GM12878 (cell line): Measurements from ENCODE around the gene MARCHF10. TPM values are rescaled to one million over a fixed set of nuclear protein-coding genes. Genes with fewer than 3 reads are reported as not detected.

Experiments
- ATAC-seq: fragments of 200-7000 bp; cut with Tn5 transposase; 3 replicates; pipeline ENCODE4 v1.9.1; 2020; ENCODE audit warnings: mild to moderate bottlenecking, moderate library complexity
- BruUV-seq: library from RNA; stranded (reverse); fragments of 400-500 nt; replicated peaks from 2 replicates; lab custom pipeline; 2021; lab: Mats Ljungman, UMichigan
- CTCF ChIA-PET: fragments of 300-600 bp; sonication (Branson Sonifier 250); formaldehyde crosslinking; extraction: SDS; loops from one replicate; lab custom pipeline; 2021; ENCODE audit warnings: inconsistent platforms; lab: Yijun Ruan, JAX
- POLR2A ChIA-PET: fragments of 350-600 bp; formaldehyde crosslinking; extraction: SDS; loops from one replicate; lab custom pipeline; 2021; ENCODE audit warnings: inconsistent platforms; lab: Charles Lee
- RAD21 ChIA-PET: fragments of 300-600 bp; sonication (Branson Sonifier 250); formaldehyde crosslinking; loops from one replicate; lab custom pipeline; 2023; ENCODE audit warnings: antibody characterized with exemption; ENCODE audit not compliant: unreplicated experiment; lab: Charles Lee
- SMC1A ChIA-PET: fragments of 300-600 bp; sonication (Branson Sonifier 250); formaldehyde crosslinking; loops from one replicate; lab custom pipeline; 2023; ENCODE audit not compliant: unreplicated experiment, uncharacterized antibody; lab: Charles Lee
- DNase-seq: peaks from one replicate; pipeline ENCODE4 v3.0.0-alpha.2; 2011; ENCODE audit warnings: low read depth, low spot score
- FAIRE-seq: peaks from 3 replicates; lab custom pipeline; 2011; peaks lifted over from hg19 to GRCh38; lab: Jason Lieb, UNC
- H2AFZ ChIP-seq: 2 replicates; pipeline ENCODE4 v1.6.0; 2011; ENCODE audit warnings: low read depth, low read length, control low read depth; ENCODE audit not compliant: control insufficient read depth
- H3K27ac ChIP-seq: 2 replicates; pipeline ENCODE4 v1.5.1; 2011; ENCODE audit warnings: control low read depth; ENCODE audit not compliant: control insufficient read depth, insufficient read depth
- H3K27me3 ChIP-seq, 2 experiments: replicated peaks in 1 of 2; 2 replicates each; pipeline versions ENCODE4 v1.6.0 to v1.6.1; 2011; ENCODE audit warnings: low read length in 1 of 2; ENCODE audit not compliant: control insufficient read depth in 2 of 2, insufficient read depth in 2 of 2
- H3K36me3 ChIP-seq, 2 experiments: 2 replicates each; pipeline ENCODE4 v1.5.1; 2011; ENCODE audit warnings: low read length in 1 of 2; ENCODE audit not compliant: control insufficient read depth in 2 of 2, insufficient read depth in 2 of 2
- H3K4me1 ChIP-seq: 2 replicates; pipeline ENCODE4 v1.6.1; 2011; ENCODE audit warnings: mild to moderate bottlenecking, low read length, moderate library complexity, mixed read lengths; ENCODE audit not compliant: control insufficient read depth, insufficient read depth
- H3K4me2 ChIP-seq: 2 replicates; pipeline ENCODE4 v1.6.0; 2011; ENCODE audit warnings: control low read depth; ENCODE audit not compliant: control insufficient read depth, insufficient read depth
- H3K4me3 ChIP-seq: fragments of 200-600 bp; sonication (generic); 2 replicates; pipeline ENCODE4 v1.5.1; 2016
- H3K79me2 ChIP-seq: 2 replicates; pipeline ENCODE4 v1.6.0; 2011; ENCODE audit warnings: low read length; ENCODE audit not compliant: control insufficient read depth, insufficient read depth
- H3K9ac ChIP-seq: 2 replicates; pipeline ENCODE4 v1.8.0; 2011; ENCODE audit warnings: low read length, control low read depth, mixed read lengths; ENCODE audit not compliant: control insufficient read depth, insufficient read depth
- H3K9me3 ChIP-seq: replicated peaks from 3 replicates; pipeline ENCODE4 v1.5.1; 2011; ENCODE audit warnings: mild to moderate bottlenecking, low read length; ENCODE audit not compliant: control insufficient read depth, insufficient read depth
- H4K20me1 ChIP-seq: 2 replicates; pipeline ENCODE4 v1.6.0; 2011; ENCODE audit not compliant: control insufficient read depth, insufficient read depth
- BRCA1 ChIP-seq: IDR thresholded peaks from 2 replicates; pipeline ENCODE4 v1.6.1; 2011; ENCODE audit warnings: low read depth, low read length, improper control_type of control experiment
- CHD1 ChIP-seq: IDR thresholded peaks from 2 replicates; pipeline ENCODE4 v1.6.1; 2012; ENCODE audit warnings: low read depth, low read length, improper control_type of control experiment
- IKZF2 ChIP-seq, 2 experiments: fragments of 450-650 bp; IDR thresholded peaks; 2 replicates each; pipeline ENCODE4 v1.6.1; 2017; ENCODE audit warnings: mild to moderate bottlenecking in 2 of 2, moderate library complexity in 2 of 2
- JUNB ChIP-seq: IDR thresholded peaks from 2 replicates; pipeline ENCODE4 v1.6.1; 2016; ENCODE audit warnings: antibody characterized with exemption, mild to moderate bottlenecking
- MTA2 ChIP-seq: fragments of 450-650 bp; IDR thresholded peaks from 2 replicates; pipeline ENCODE4 v1.6.1; 2016; ENCODE audit warnings: low read depth, mild to moderate bottlenecking, moderate library complexity
- NFYA ChIP-seq: IDR thresholded peaks from 2 replicates; pipeline ENCODE4 v1.6.1; 2011; ENCODE audit warnings: low read depth, mild to moderate bottlenecking, low read length, improper control_type of control experiment, borderline replicate concordance
- SMC3 ChIP-seq: IDR thresholded peaks from 2 replicates; pipeline ENCODE4 v1.6.1; 2011; ENCODE audit warnings: low read length, improper control_type of control experiment, borderline replicate concordance
- WGBS: methylation state at CpG from one replicate; pipeline ENCODE4 v1.1.6; 2016; ENCODE audit warnings: low lambda C conversion rate; ENCODE audit not compliant: insufficient replicate concordance, insufficient coverage; ENCODE audit errors: missing lambda C conversion rate; 5-methylcytosine and 5-hydroxymethylcytosine counted together
- in situ Hi-C: fragments of 300-500 bp; cut with MboI; formaldehyde crosslinking; loops from 9 replicates; pipeline ENCODE4 v1.14.3; 2018; ENCODE audit warnings: mixed read lengths
- intact Hi-C: fragments of 100-400 bp; cut with micrococcal nuclease; formaldehyde crosslinking; loops from one replicate; pipeline ENCODE4 v1.14.2; 2022; ENCODE audit not compliant: unreplicated experiment
- polyA plus RNA-seq, 11 experiments: library from polyadenylated mRNA; depleted of rRNA in 4 of 11; unstranded in 6 of 11; stranded (reverse) in 5 of 11; fragments of >200 nt; fragmentation: Nextera tagmentation in 4 of 11; fragmentation: Illumina TruSeq in 1 of 11; extraction: Ambion mirVana in 4 of 11; extraction: Trizol in 1 of 11; gene quantifications; 1 replicate in 1 of 11; 2 replicates in 10 of 11; pipeline versions ENCODE4 v1.2.1 to v1.2.3, GENCODE V29; 2011 to 2016; ENCODE audit warnings: inconsistent platforms in 2 of 11, missing spikeins in 2 of 11, low read depth in 1 of 11
- total RNA-seq, 4 experiments: library from RNA; depleted of rRNA in 3 of 4; stranded (reverse); fragments of >200 nt in 3 of 4; fragmentation: Illumina TruSeq in 1 of 4; extraction: Trizol in 1 of 4; gene quantifications; 2 replicates each; pipeline versions ENCODE4 v1.2.1 to v1.2.3, GENCODE V29; 2013 to 2021
- TF ChIP-seq, protein P1 (sequence below): IDR thresholded peaks from 2 replicates; pipeline ENCODE4 v1.6.1; 2012; ENCODE audit warnings: low read depth, low read length, improper control_type of control experiment
- TF ChIP-seq, protein P2 (sequence below): fragments of 150-350 bp; IDR thresholded peaks from 2 replicates; pipeline ENCODE4 v1.6.1; 2014; ENCODE audit warnings: mild to moderate bottlenecking, low read depth, low read length
- TF ChIP-seq, protein P3 (sequence below): IDR thresholded peaks from 2 replicates; pipeline ENCODE4 v1.6.1; 2012; ENCODE audit warnings: low read depth, low read length, improper control_type of control experiment

The MARCHF10 gene
- total and polyA plus RNA-seq, 10 of the 15 experiments (the other 5 are each of a cell fraction or from before 2014, with no cell fraction given) = 0.11 to 0.24 TPM; not detected in 8

DNA sequence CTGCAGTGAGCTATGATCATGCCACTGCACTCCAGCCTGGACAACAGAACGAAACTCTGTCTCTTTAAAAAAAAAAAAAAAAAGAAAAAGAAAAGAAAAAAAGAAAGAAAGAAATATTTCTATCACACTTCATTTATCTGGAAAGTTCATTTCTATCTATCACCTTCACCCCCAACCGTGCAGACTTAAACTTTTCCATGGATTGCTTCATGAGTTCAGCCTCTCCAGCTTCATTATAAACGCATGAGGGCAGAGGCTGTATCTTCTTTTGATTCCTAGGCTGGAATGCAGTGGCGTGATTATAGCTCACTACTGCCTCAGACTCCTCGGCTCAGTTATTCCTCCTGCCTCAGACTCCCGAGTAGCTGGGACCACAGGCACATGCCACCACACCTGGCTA lies 152.5 kb downstream of the MARCHF10 start (continued):
- TF ChIP-seq BRCA1 (no peak), IKZF2 (IDR thresholded peaks at IDR 0.05) (no peak), NFYA (no peak), CHD1 (no peak), JUNB (no peak)
- TF ChIP-seq, protein P1, sequence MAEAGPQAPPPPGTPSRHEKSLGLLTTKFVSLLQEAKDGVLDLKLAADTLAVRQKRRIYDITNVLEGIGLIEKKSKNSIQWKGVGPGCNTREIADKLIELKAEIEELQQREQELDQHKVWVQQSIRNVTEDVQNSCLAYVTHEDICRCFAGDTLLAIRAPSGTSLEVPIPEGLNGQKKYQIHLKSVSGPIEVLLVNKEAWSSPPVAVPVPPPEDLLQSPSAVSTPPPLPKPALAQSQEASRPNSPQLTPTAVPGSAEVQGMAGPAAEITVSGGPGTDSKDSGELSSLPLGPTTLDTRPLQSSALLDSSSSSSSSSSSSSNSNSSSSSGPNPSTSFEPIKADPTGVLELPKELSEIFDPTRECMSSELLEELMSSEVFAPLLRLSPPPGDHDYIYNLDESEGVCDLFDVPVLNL = no peak
- TF ChIP-seq, protein P2, sequence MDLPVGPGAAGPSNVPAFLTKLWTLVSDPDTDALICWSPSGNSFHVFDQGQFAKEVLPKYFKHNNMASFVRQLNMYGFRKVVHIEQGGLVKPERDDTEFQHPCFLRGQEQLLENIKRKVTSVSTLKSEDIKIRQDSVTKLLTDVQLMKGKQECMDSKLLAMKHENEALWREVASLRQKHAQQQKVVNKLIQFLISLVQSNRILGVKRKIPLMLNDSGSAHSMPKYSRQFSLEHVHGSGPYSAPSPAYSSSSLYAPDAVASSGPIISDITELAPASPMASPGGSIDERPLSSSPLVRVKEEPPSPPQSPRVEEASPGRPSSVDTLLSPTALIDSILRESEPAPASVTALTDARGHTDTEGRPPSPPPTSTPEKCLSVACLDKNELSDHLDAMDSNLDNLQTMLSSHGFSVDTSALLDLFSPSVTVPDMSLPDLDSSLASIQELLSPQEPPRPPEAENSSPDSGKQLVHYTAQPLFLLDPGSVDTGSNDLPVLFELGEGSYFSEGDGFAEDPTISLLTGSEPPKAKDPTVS = no peak

DNA sequence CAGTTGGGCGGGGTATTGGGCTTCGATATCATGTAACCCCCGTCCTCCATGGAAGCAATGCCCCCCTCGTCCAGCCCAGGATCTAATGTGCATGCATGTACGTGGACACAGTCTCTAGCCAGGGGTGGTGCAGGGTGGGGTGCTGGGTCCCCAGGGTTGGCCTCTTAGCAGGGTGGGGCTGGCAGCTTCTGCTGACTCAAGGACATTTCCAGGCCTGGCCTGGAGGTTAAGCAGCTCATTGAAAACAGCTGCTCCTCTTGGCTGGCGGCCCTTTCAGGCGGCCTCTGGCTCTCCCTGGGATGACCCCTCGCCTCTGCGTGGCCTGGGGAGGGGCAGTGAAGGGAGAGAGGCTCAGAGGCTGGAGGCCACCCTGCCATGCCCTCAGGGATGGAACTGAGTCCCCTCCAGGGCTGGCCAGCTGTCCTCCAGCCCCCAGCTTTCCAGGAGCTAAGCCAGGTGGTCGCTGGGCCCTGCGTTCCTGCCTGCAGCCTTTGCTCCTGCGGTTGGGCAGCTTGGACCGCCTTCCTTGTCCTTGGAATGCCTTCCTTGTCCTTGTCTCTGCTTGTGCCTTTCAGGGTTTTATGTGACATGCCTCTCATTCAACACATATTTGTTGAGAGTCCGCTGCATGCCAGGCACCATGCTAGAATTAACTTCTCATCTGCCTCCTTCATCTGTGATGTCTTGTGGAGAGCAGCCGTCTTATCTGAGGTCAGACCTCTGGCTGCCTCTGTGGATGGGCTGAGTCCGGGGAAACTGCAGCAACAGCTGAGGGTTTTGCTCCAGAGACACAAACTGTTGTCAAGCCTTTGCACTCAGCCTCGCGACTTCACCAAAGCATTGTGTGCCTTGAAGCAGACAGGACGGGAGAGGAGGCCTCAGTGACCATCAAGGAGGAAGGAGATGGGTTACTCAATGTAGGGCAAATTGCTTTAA lies 154.0 kb downstream of the MARCHF10 start:
- POLR2A ChIA-PET = no interaction called here
- intact Hi-C loops = no loop called here

More for the DNA sequence above, 154.0 kb downstream of the MARCHF10 start:
- no peak for DNase-seq
- no TSS peak for BruUV-seq
- Histone ChIP-seq H3K36me3 (no peaks in the 10 kb centered on the region), H3K4me1 (peaks cover 16% of the 10 kb centered on the region), H3K27me3 (no peaks in the 10 kb centered on the region), H3K79me2 (no peaks in the 10 kb centered on the region), H3K27ac (no peak overlapping the region), H3K4me2 (no peak overlapping the region; the same call in 1 of the 2 replicates), H2AFZ (no peak overlapping the region), H3K9ac (no peak overlapping the region), H3K9me3 (no peaks in the 10 kb centered on the region), H4K20me1 (no peaks in the 10 kb centered on the region), H3K4me3 (no peak overlapping the region)
- SMC1A ChIA-PET = interaction anchor here (0.8 kb wide), 1 partner anchor 11 kb away, joined by 3 read pairs; no protein-coding TSS in a partner anchor
- CTCF ChIA-PET = interaction anchor here (0.7 to 1.0 kb wide), 2 partner anchors 16 to 101 kb away, joined by 3 to 4 read pairs; no protein-coding TSS in a partner anchor
- in situ Hi-C loops = no loop called here
- TF ChIP-seq MTA2 = no peak
- TF ChIP-seq, protein P3, sequence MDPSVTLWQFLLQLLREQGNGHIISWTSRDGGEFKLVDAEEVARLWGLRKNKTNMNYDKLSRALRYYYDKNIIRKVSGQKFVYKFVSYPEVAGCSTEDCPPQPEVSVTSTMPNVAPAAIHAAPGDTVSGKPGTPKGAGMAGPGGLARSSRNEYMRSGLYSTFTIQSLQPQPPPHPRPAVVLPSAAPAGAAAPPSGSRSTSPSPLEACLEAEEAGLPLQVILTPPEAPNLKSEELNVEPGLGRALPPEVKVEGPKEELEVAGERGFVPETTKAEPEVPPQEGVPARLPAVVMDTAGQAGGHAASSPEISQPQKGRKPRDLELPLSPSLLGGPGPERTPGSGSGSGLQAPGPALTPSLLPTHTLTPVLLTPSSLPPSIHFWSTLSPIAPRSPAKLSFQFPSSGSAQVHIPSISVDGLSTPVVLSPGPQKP = 0 out of 2 replicates have a peak, but pooled peaks have one; percentile 2
- 0 out of 2 replicates have a peak, but pooled peaks have one; percentile 0 for TF ChIP-seq SMC3
- RAD21 ChIA-PET = no interaction called here
- ATAC-seq = peak; percentile 9
- 82% methylated on average over 19 of the region's 19 CpGs for WGBS
- FAIRE-seq = no peak
